ENCODE data around the gene HEG1.

Gene HEG1

DNA sequence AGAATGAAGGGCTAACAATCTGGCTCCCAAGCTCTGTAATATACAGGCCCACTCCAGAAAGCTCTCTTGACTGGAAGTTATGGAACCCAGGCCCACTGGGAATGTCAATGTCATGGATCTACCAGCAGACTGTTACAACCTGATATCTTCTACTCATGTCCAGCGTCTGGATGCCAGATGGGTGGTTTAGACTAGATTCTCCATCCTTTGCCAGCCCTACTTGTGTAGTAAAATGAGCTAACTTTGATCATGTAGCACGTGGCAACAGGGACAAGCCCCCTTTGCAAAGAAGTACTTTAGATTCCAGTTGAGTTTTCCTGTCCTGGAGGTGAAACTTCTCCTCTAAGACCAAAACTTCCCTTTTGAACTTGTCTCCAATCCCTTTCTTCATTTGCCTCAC lies 55.1 kb downstream of the HEG1 start:
- Histone ChIP-seq H3K27me3 (no peaks in the 10 kb centered on the region), H3K4me1 (no peaks in the 10 kb centered on the region), H3K27ac (no peak overlapping the region), H3K36me3 (peaks cover 38 to 96% (median 77%) of the 10 kb centered on the region in 3 donors), H3K9me3 (no peaks in the 10 kb centered on the region), H3K4me3 (no peak overlapping the region)
- TF ChIP-seq, protein P1, sequence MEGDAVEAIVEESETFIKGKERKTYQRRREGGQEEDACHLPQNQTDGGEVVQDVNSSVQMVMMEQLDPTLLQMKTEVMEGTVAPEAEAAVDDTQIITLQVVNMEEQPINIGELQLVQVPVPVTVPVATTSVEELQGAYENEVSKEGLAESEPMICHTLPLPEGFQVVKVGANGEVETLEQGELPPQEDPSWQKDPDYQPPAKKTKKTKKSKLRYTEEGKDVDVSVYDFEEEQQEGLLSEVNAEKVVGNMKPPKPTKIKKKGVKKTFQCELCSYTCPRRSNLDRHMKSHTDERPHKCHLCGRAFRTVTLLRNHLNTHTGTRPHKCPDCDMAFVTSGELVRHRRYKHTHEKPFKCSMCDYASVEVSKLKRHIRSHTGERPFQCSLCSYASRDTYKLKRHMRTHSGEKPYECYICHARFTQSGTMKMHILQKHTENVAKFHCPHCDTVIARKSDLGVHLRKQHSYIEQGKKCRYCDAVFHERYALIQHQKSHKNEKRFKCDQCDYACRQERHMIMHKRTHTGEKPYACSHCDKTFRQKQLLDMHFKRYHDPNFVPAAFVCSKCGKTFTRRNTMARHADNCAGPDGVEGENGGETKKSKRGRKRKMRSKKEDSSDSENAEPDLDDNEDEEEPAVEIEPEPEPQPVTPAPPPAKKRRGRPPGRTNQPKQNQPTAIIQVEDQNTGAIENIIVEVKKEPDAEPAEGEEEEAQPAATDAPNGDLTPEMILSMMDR (IDR thresholded peaks at IDR 0.05), result no peak
- intact Hi-C loops (cut with DNase I; ENCODE audit: low total_unique reads), result no loop called here
- DNase-seq, result no peak

DNA sequence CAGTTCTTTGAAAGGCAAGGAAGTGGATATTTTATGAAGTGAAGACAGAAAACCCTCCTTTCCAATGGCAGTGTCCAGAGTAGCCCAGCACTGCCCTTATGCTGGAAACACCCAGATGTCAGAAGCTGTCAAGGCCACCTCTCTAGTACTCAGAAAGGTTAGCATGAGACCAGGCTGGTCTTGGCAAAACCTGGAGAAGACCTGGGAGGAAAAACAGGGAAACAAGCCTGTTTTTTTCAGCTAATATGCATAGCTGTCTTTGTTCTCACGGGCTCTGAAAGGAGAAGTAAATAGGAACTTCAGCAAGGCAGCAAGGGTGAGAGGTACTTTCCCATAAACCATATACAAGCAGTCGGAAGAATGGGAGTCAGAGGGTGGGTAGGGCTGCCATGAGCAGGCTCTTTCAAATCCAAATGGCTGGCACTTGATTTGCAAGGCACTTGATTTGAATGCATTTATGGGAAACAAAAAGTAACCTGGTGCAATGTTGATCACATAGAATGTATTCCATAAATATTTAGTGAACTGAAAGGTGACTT lies 55.8 kb downstream of the HEG1 start:
- TF ChIP-seq, protein P1 (IDR thresholded peaks at IDR 0.05), result no peak
- intact Hi-C loops (cut with DNase I; ENCODE audit: low total_unique reads), result loop anchor here (5.0 kb wide), 1 partner anchor 437 kb away; no protein-coding TSS in a partner anchor
- no peak for DNase-seq
- Histone ChIP-seq H3K27me3 (no peaks in the 10 kb centered on the region), H3K4me1 (no peaks in the 10 kb centered on the region), H3K36me3 (peaks cover 34 to 96% (median 76%) of the 10 kb centered on the region in 3 donors), H3K27ac (no peak overlapping the region), H3K9me3 (no peaks in the 10 kb centered on the region), H3K4me3 (no peak overlapping the region)

DNA sequence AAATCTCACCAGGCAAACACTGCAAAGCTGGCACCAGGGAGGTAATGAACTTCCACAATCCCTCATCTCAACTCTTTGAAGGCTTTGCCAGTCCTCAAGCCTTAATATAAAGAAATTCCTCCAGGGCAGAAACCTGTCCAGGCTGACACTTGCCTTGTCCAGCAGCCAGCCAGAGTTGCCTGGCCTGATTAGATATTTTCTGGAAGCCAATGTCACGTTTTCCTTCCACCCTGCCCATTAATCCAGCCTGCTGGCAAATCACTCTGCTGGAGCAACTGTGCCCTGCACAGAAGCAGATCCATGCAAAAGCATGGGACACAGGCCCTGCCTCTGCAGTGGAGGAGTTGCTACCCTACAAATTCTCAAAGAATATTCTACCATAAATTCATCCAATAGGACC lies 56.5 kb downstream of the HEG1 start:
- TF ChIP-seq, protein P1 (IDR thresholded peaks at IDR 0.05), result no peak
- DNase-seq, result no peak
- H3K9me3 ChIP-seq, result no peaks in the 10 kb centered on the region
- H3K4me1 ChIP-seq, result no peaks in the 10 kb centered on the region
- H3K4me3 ChIP-seq, result no peak overlapping the region
- intact Hi-C loops (cut with DNase I; ENCODE audit: low total_unique reads), result loop anchor here (5.0 kb wide), 1 partner anchor 438 kb away; no protein-coding TSS in a partner anchor
- H3K36me3 ChIP-seq, result peaks cover 28 to 96% (median 83%) of the 10 kb centered on the region in 3 donors
- no peak overlapping the region for H3K27ac ChIP-seq
- H3K27me3 ChIP-seq, result no peaks in the 10 kb centered on the region

DNA sequence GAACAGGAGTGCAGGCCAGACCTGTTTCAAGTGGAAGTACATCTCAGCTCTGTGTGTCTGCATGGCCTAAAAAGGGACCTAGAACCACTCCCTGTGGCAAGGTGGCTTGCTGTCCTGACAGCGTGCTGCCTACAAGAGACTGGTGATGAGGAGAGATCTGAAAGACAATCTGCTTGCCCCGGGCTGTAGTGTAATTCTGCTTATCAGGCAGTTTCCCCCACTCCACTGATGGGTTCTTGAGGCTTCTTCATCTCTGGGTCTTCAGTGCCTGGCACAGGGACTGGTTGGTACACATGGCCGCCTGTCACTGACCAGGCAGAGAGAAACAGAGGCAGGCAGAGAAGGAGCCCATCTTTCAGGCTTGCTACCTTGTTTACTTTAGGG lies 57.6 kb downstream of the HEG1 start:
- peaks cover 0 to 4% (median 0%) of the 10 kb centered on the region in 4 donors for H3K4me1 ChIP-seq
- intact Hi-C loops (cut with DNase I; ENCODE audit: low total_unique reads), result loop anchor here (5.0 kb wide), 1 partner anchor 439 kb away; no protein-coding TSS in a partner anchor
- no peak for DNase-seq
- H3K4me3 ChIP-seq, result no peak overlapping the region
- TF ChIP-seq, protein P1 (IDR thresholded peaks at IDR 0.05), result no peak
- H3K9me3 ChIP-seq, result no peaks in the 10 kb centered on the region
- H3K36me3 ChIP-seq, result peaks cover 27 to 97% (median 79%) of the 10 kb centered on the region in 3 donors
- H3K27me3 ChIP-seq, result no peaks in the 10 kb centered on the region
- no peak overlapping the region for H3K27ac ChIP-seq

DNA sequence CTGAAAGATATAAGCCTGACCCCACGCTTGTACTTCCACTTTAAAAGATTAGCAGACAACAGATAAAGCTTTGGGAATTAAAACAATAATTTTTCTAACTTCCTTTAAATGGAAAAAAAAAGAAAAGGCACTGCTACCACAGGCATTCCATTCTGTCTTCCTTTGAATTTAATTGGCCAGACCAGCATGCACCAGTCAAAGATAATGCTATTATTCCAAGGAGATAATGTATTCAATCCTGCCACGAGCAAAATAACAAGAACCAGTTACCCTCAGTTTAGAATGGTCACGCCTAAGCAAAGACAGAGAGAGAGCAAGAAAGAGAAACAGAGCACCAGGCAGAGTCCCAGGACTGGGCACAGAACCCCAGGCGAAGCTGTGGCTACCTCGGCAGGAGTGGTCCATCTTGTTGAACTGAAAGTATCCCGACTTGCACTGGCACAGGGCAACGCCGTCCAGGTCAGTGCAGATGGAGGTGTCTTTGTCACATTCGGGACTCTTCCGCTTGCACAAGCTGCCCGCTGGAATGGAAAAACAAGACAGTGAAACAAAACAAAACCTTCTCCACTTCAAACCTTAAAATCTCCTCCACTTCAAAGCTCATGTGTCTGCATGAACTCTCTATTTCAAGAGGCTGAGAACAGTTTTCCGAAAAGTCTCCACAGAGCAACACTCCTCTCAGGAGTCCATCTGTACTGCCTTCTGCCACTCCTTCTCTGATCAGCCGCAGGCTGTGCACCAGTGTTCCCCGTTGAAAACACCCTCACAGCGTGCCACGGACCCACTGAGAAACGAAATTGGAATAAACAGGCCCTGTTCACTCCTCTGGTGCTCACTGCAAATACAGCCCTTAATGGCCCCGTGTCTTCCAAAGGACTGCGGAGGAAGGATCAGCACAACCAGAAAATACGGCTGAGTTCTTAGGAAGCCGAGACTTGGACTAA lies 58.2 kb downstream of the HEG1 start:
- H3K4me1 ChIP-seq, result peaks cover 0 to 4% (median 0%) of the 10 kb centered on the region in 4 donors
- DNase-seq, result no peak
- H3K9me3 ChIP-seq, result no peaks in the 10 kb centered on the region
- no peak overlapping the region for H3K4me3 ChIP-seq
- intact Hi-C loops (cut with DNase I; ENCODE audit: low total_unique reads), result loop anchor here (5.0 kb wide), 1 partner anchor 440 kb away; no protein-coding TSS in a partner anchor
- peaks cover 24 to 97% (median 72%) of the 10 kb centered on the region in 3 donors for H3K36me3 ChIP-seq
- TF ChIP-seq, protein P1 (IDR thresholded peaks at IDR 0.05), result no peak
- H3K27ac ChIP-seq, result no peak overlapping the region
- H3K27me3 ChIP-seq, result no peaks in the 10 kb centered on the region

All from tibial artery (tissue), 4 donors.